Measurements from ENCODE around the gene CDH23. TPM values are rescaled to one million over a fixed set of nuclear protein-coding genes. Genes with fewer than 3 reads are reported as not detected.

CDH23 gene
- polyA plus RNA-seq (2013): 0.07 and 0.10 TPM in 2 replicates

DNA sequence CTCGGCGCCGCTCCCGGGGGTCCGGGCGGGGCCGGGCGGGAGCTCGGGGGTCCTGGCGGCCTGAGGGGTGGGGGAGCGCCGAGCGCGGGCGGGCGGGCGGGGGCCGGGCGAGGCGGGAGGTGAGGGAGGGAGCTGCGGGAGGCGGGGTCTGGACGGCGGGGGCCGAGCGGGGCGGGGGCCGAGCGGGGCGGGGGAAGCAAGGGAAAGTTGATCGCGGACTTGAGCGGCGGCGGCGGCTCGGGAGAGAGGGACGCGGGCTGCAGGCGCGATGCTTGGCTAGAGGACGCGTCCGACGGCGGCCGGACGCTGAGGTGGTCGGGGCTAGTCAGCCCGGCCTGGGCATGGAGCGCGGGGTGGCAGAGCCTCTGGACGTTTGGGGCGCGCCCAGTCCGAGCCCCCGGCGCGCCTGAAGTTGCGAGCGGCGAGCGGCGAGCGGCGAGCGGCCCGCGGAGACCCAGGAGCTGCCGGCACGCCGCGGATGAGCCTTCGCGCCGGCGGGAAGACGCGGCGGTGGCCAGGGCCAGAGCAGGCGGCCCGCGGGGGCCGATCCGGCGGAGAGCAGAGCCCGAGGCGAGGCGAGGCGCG, at the start of gene CDH23:
Gene CDH23, plus strand, starts transcription at position 210 of the 585 bp plus-strand sequence. CDS start 42,912 bp downstream, outside the sequence.
- Histone ChIP-seq H4K91ac (ENCODE audit: low read depth, low read length) (no peak within 1 kb of the TSS), H3K9me3 (ENCODE audit: insufficient read depth, low read depth, low read length) (peaks cover 3% of the 10 kb centered on the region), H3K79me1 (ENCODE audit: low read length) (no peaks in the 10 kb centered on the region), H2BK12ac (ENCODE audit: low read length) (no peak within 1 kb of the TSS), H3K27me3 (ENCODE audit: insufficient read depth, low read length) (peaks cover 24% of the 10 kb centered on the region), H4K8ac (ENCODE audit: low read depth, low read length) (no peak within 1 kb of the TSS), H3K4me2 (ENCODE audit: low read length) (peak within 1 kb of the TSS; percentile 60), H2BK120ac (ENCODE audit: insufficient read depth, low read length, poor library complexity) (no peak within 1 kb of the TSS), H3K4me3 (ENCODE audit: low read depth, low read length) (peak within 1 kb of the TSS; percentile 33), H3K14ac (ENCODE audit: low read length) (no peak within 1 kb of the TSS), H2BK5ac (ENCODE audit: low read depth, low read length, poor library complexity) (no peak within 1 kb of the TSS), H4K12ac (ENCODE audit: low read depth, low read length) (no peak within 1 kb of the TSS), H3K4me1 (ENCODE audit: control insufficient read depth in 1 of 2, insufficient read depth in 2 of 2, low read length in 2 of 2) (peaks cover 4 to 6% of the 10 kb centered on the region in 2 experiments), H2AK5ac (ENCODE audit: low read length) (no peak within 1 kb of the TSS), H3K23ac (ENCODE audit: low read length) (no peak within 1 kb of the TSS), H3K4ac (ENCODE audit: low read depth, low read length) (no peak within 1 kb of the TSS), H3K79me2 (ENCODE audit: control insufficient read depth, insufficient read depth, low read length, poor library complexity) (no peaks in the 10 kb centered on the region), H3K27ac (ENCODE audit: low read depth, low read length) (no peak within 1 kb of the TSS), H3K9ac (ENCODE audit: low read length) (no peak within 1 kb of the TSS), H3K36me3 (ENCODE audit: control insufficient read depth in 1 of 2, insufficient read depth in 2 of 2, low read length in 2 of 2) (no peaks in the 10 kb centered on the region), H3K18ac (ENCODE audit: low read length) (no peak within 1 kb of the TSS), H2AFZ (ENCODE audit: insufficient read depth, low read length, poor library complexity) (no peak within 1 kb of the TSS)
- DNase-seq: peak; percentile 42 to 69
- no CpG with 5 or more reads among the region's 91 CpGs for WGBS (ENCODE audit: extremely low coverage, insufficient coverage, insufficient read length)

- H3K14ac ChIP-seq (ENCODE audit: low read length): no peak overlapping the region
- H3K9me3 ChIP-seq (ENCODE audit: insufficient read depth, low read depth, low read length): peaks cover 4% of the 10 kb centered on the region
- H4K8ac ChIP-seq (ENCODE audit: low read depth, low read length): no peak overlapping the region
- no peak overlapping the region for H3K4ac ChIP-seq (ENCODE audit: low read depth, low read length)
- H3K79me2 ChIP-seq (ENCODE audit: control insufficient read depth, insufficient read depth, low read length, poor library complexity): peaks cover 2% of the 10 kb centered on the region
- H2BK120ac ChIP-seq (ENCODE audit: insufficient read depth, low read length, poor library complexity): no peak overlapping the region
- DNase-seq: peak; percentile 56 to 57
- no peak overlapping the region for H2BK12ac ChIP-seq (ENCODE audit: low read length)
- no peak overlapping the region for H3K9ac ChIP-seq (ENCODE audit: low read length)
- no peak overlapping the region for H3K27ac ChIP-seq (ENCODE audit: low read depth, low read length)
- no peaks in the 10 kb centered on the region for H3K36me3 ChIP-seq (ENCODE audit: control insufficient read depth in 1 of 2, insufficient read depth in 2 of 2, low read length in 2 of 2)
- no peak overlapping the region for H3K18ac ChIP-seq (ENCODE audit: low read length)
- no peak overlapping the region for H4K12ac ChIP-seq (ENCODE audit: low read depth, low read length)
- WGBS (ENCODE audit: extremely low coverage, insufficient coverage, insufficient read length): no CpG with 5 or more reads among the region's 14 CpGs
- H2AFZ ChIP-seq (ENCODE audit: insufficient read depth, low read length, poor library complexity): no peak overlapping the region
- H3K23ac ChIP-seq (ENCODE audit: low read length): no peak overlapping the region
- no peak overlapping the region for H2AK5ac ChIP-seq (ENCODE audit: low read length)
- H4K91ac ChIP-seq (ENCODE audit: low read depth, low read length): no peak overlapping the region
- peaks cover 34 to 40% of the 10 kb centered on the region in 2 experiments for H3K4me1 ChIP-seq (ENCODE audit: control insufficient read depth in 1 of 2, insufficient read depth in 2 of 2, low read length in 2 of 2)
- H3K79me1 ChIP-seq (ENCODE audit: low read length): peaks cover 6% of the 10 kb centered on the region
- H3K4me2 ChIP-seq (ENCODE audit: low read length): no peak overlapping the region
- H2BK5ac ChIP-seq (ENCODE audit: low read depth, low read length, poor library complexity): no peak overlapping the region
- H3K4me3 ChIP-seq (ENCODE audit: low read depth, low read length): no peak overlapping the region
- no peaks in the 10 kb centered on the region for H3K27me3 ChIP-seq (ENCODE audit: insufficient read depth, low read length)
These were observed 48.9 kb upstream of the CDH23 start for GRCh38 chr10:71347587-71348395.

DNA sequence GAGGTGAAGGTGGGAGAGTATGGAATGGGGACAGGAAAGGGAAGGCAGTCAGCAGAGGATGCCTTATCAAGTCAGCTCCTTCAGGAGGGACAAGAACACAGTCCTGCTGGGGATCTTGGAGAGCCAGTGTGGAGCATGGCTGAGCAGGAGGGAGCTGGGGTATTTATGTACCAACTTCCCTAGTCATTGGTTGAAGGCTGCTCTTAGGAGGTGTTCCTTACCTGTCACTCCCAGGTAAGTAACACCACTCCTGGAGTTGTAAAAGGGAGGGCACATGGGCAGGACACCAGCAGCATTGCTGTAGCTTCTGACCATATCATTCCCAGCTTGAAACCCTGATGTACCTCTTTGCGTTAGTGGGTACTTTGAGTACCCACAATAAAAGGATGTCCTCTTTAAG, 47.9 kb upstream of the CDH23 start:
- H3K4me1 ChIP-seq (ENCODE audit: control insufficient read depth in 1 of 2, insufficient read depth in 2 of 2, low read length in 2 of 2): peaks cover 27 to 37% of the 10 kb centered on the region in 2 experiments
- H3K79me1 ChIP-seq (ENCODE audit: low read length): peaks cover 4% of the 10 kb centered on the region
- H4K12ac ChIP-seq (ENCODE audit: low read depth, low read length): no peak overlapping the region
- no peak overlapping the region for H3K27ac ChIP-seq (ENCODE audit: low read depth, low read length)
- peak overlapping the region; percentile 9 for H2BK12ac ChIP-seq (ENCODE audit: low read length)
- H2BK5ac ChIP-seq (ENCODE audit: low read depth, low read length, poor library complexity): no peak overlapping the region
- H3K4ac ChIP-seq (ENCODE audit: low read depth, low read length): no peak overlapping the region
- no peaks in the 10 kb centered on the region for H3K36me3 ChIP-seq (ENCODE audit: control insufficient read depth in 1 of 2, insufficient read depth in 2 of 2, low read length in 2 of 2)
- peak overlapping the region; percentile 1 for H4K91ac ChIP-seq (ENCODE audit: low read depth, low read length)
- no peaks in the 10 kb centered on the region for H3K27me3 ChIP-seq (ENCODE audit: insufficient read depth, low read length)
- H3K9ac ChIP-seq (ENCODE audit: low read length): no peak overlapping the region
- no peak overlapping the region for H3K18ac ChIP-seq (ENCODE audit: low read length)
- no peak overlapping the region for H2AFZ ChIP-seq (ENCODE audit: insufficient read depth, low read length, poor library complexity)
- H3K4me3 ChIP-seq (ENCODE audit: low read depth, low read length): no peak overlapping the region
- H3K23ac ChIP-seq (ENCODE audit: low read length): no peak overlapping the region
- H3K4me2 ChIP-seq (ENCODE audit: low read length): no peak overlapping the region
- H2AK5ac ChIP-seq (ENCODE audit: low read length): no peak overlapping the region
- peak in 1 of 2 donors; percentile 40 for DNase-seq
- peaks cover under 1% of the 10 kb centered on the region for H3K79me2 ChIP-seq (ENCODE audit: control insufficient read depth, insufficient read depth, low read length, poor library complexity)
- H3K14ac ChIP-seq (ENCODE audit: low read length): peak overlapping the region; percentile 2
- H3K9me3 ChIP-seq (ENCODE audit: insufficient read depth, low read depth, low read length): peaks cover 4% of the 10 kb centered on the region
- no peak overlapping the region for H4K8ac ChIP-seq (ENCODE audit: low read depth, low read length)
- no peak overlapping the region for H2BK120ac ChIP-seq (ENCODE audit: insufficient read depth, low read length, poor library complexity)
- no CpG with 5 or more reads among the region's 1 CpG for WGBS (ENCODE audit: extremely low coverage, insufficient coverage, insufficient read length)

DNA sequence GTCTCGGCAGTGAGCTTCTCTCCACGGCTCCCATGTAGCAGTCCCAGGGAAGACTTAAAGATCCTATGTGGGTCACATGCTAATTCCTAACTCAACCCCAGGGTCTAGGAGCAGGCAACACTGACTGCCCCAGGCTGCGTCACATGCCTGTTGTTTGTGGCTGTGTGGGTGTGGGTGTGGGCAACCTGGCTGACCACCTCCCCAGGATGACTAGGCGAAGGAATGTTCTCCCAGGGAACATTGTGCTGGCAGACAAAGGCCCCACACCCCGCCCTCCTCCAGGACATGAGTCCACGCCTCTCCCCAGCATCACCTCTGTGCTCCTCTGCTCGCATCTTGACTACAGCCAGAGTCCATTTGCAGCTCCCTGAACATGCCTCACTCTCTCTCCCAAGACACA, 47.3 kb upstream of the CDH23 start:
- Histone ChIP-seq H3K9ac (ENCODE audit: low read length) (no peak overlapping the region), H3K23ac (ENCODE audit: low read length) (no peak overlapping the region), H3K27me3 (ENCODE audit: insufficient read depth, low read length) (no peaks in the 10 kb centered on the region), H3K36me3 (ENCODE audit: control insufficient read depth in 1 of 2, insufficient read depth in 2 of 2, low read length in 2 of 2) (peaks cover 0 to 1% of the 10 kb centered on the region in 2 experiments), H3K27ac (ENCODE audit: low read depth, low read length) (no peak overlapping the region), H3K18ac (ENCODE audit: low read length) (no peak overlapping the region), H3K4me1 (ENCODE audit: control insufficient read depth in 1 of 2, insufficient read depth in 2 of 2, low read length in 2 of 2) (peaks cover 23 to 33% of the 10 kb centered on the region in 2 experiments), H2BK120ac (ENCODE audit: insufficient read depth, low read length, poor library complexity) (no peak overlapping the region), H2AFZ (ENCODE audit: insufficient read depth, low read length, poor library complexity) (no peak overlapping the region), H2BK5ac (ENCODE audit: low read depth, low read length, poor library complexity) (no peak overlapping the region), H3K4me3 (ENCODE audit: low read depth, low read length) (no peak overlapping the region), H2AK5ac (ENCODE audit: low read length) (no peak overlapping the region), H3K9me3 (ENCODE audit: insufficient read depth, low read depth, low read length) (peaks cover 6% of the 10 kb centered on the region), H3K14ac (ENCODE audit: low read length) (no peak overlapping the region), H3K4me2 (ENCODE audit: low read length) (no peak overlapping the region), H2BK12ac (ENCODE audit: low read length) (no peak overlapping the region), H3K79me2 (ENCODE audit: control insufficient read depth, insufficient read depth, low read length, poor library complexity) (no peaks in the 10 kb centered on the region), H3K79me1 (ENCODE audit: low read length) (peaks cover 2% of the 10 kb centered on the region), H4K12ac (ENCODE audit: low read depth, low read length) (no peak overlapping the region), H3K4ac (ENCODE audit: low read depth, low read length) (no peak overlapping the region), H4K91ac (ENCODE audit: low read depth, low read length) (no peak overlapping the region), H4K8ac (ENCODE audit: low read depth, low read length) (no peak overlapping the region)
- WGBS (ENCODE audit: extremely low coverage, insufficient coverage, insufficient read length): no CpG with 5 or more reads among the region's 7 CpGs
- DNase-seq: peak; percentile 96 to 98
